H1 (cell line): ENCODE results near the gene KCNE4. TPM values are rescaled to one million over a fixed set of nuclear protein-coding genes. Genes with fewer than 3 reads are reported as not detected.

Experiments used
- BCL11A ChIP-seq, 2 experiments: IDR thresholded peaks; one replicate each; pipeline ENCODE4 v1.6.1; 2011; ENCODE audit warnings: low read depth in 2 of 2, low read length in 2 of 2, mild to moderate bottlenecking in 2 of 2
- CBX5 ChIP-seq: fragments of 300-800, 300-1000 bp; sonication (generic); IDR thresholded peaks from 2 replicates; pipeline ENCODE4 v1.7.1; 2016; ENCODE audit warnings: antibody characterized with exemption, low read length, low read depth
- EP300 ChIP-seq, 2 experiments: IDR thresholded peaks; 1 replicate in 1 of 2; 2 replicates in 1 of 2; pipeline ENCODE4 v1.6.1; 2011 to 2012; ENCODE audit warnings: low read depth in 2 of 2, low read length in 2 of 2, mild to moderate bottlenecking in 2 of 2, borderline replicate concordance in 1 of 2, inconsistent platforms in 1 of 2, moderate library complexity in 1 of 2
- KDM5A ChIP-seq: fragments of 200-600 bp; IDR thresholded peaks from 2 replicates; pipeline ENCODE4 v1.7.1; 2012; ENCODE audit warnings: mild to moderate bottlenecking, low read length, inconsistent platforms, mixed read lengths
- PHF8 ChIP-seq: fragments of 200-600 bp; sonication (generic); conservative IDR thresholded peaks from 2 replicates; pipeline ENCODE4 v1.7.1; 2012; ENCODE audit warnings: low read depth, mild to moderate bottlenecking, inconsistent platforms, low read length, moderate library complexity
- RNF2 ChIP-seq: fragments of 200-900, 300-1000 bp; sonication (generic); IDR thresholded peaks from 2 replicates; pipeline ENCODE4 v1.7.1; 2016; ENCODE audit warnings: borderline replicate concordance, low read depth, mild to moderate bottlenecking, antibody characterized with exemption, low read length; ENCODE audit not compliant: poor library complexity, severe bottlenecking; ENCODE audit errors: missing control alignments
- SP4 ChIP-seq: IDR thresholded peaks from 2 replicates; pipeline ENCODE4 v1.6.1; 2012; ENCODE audit warnings: low read length, inconsistent platforms
- TCF12 ChIP-seq: IDR thresholded peaks from 2 replicates; pipeline ENCODE4 v1.6.1; 2011; ENCODE audit warnings: low read depth, mild to moderate bottlenecking, low read length
- ZNF274 ChIP-seq: IDR thresholded peaks from 2 replicates; pipeline ENCODE4 v1.7.0; 2012; ENCODE audit warnings: low read length, borderline replicate concordance; ENCODE audit errors: extremely low read depth
- polyA plus RNA-seq, 7 experiments: library from polyadenylated mRNA; depleted of rRNA in 3 of 7; stranded (reverse) in 5 of 7; unstranded in 2 of 7; fragments of >200 nt in 5 of 7; fragments of 200-250 nt in 2 of 7; gene quantifications; 1 replicate in 5 of 7; 2 replicates in 1 of 7; 4 replicates in 1 of 7; pipeline versions ENCODE4 v1.2.1 to v1.2.3, GENCODE V29; 2011 to 2013; ENCODE audit warnings: missing spikeins in 2 of 7, mixed read lengths in 2 of 7
- total RNA-seq: library from RNA; stranded (reverse); fragmentation: NEBNext Ultra II Directional; extraction: Animal tissue kit (Norgen Biotek cat#: 25700); gene quantifications from 2 replicates; pipeline ENCODE4 v1.2.1, GENCODE V29; 2021
- TF ChIP-seq, protein P1 (sequence below): fragments of 300-600 bp; sonication (generic); IDR thresholded peaks from 2 replicates; pipeline ENCODE4 v1.7.1; 2012; ENCODE audit warnings: low read length, moderate library complexity, mild to moderate bottlenecking, inconsistent platforms; ENCODE audit not compliant: insufficient replicate concordance
- TF ChIP-seq, protein P2 (sequence below): IDR thresholded peaks from 2 replicates; pipeline ENCODE4 v1.6.1; 2012; ENCODE audit warnings: inconsistent platforms

The KCNE4 gene
- total and polyA plus RNA-seq, 2 of the 8 experiments (the other 6 are each of a cell fraction or from before 2014, with no cell fraction given) = 0.08 to 0.09 TPM

DNA sequence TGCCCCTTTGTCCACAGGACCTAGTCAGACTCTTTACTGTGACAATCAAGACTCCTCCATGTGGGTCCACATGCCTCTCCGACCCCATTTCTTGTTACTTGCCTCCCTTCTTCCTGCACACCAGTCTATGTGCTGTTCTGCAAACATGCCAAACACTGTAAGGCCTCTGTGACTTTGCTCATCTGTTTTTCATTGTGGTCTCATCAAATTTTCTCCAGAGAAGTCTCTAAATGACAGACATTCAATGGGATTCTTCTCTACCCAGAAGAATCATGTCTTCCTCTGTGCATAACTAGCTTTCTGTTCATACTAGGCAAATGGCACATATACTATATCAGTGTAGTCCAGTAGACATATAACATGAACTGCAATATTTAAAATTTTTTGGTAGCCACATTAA lies 43.0 kb upstream of the KCNE4 start (continued):
- TF ChIP-seq, protein P1, sequence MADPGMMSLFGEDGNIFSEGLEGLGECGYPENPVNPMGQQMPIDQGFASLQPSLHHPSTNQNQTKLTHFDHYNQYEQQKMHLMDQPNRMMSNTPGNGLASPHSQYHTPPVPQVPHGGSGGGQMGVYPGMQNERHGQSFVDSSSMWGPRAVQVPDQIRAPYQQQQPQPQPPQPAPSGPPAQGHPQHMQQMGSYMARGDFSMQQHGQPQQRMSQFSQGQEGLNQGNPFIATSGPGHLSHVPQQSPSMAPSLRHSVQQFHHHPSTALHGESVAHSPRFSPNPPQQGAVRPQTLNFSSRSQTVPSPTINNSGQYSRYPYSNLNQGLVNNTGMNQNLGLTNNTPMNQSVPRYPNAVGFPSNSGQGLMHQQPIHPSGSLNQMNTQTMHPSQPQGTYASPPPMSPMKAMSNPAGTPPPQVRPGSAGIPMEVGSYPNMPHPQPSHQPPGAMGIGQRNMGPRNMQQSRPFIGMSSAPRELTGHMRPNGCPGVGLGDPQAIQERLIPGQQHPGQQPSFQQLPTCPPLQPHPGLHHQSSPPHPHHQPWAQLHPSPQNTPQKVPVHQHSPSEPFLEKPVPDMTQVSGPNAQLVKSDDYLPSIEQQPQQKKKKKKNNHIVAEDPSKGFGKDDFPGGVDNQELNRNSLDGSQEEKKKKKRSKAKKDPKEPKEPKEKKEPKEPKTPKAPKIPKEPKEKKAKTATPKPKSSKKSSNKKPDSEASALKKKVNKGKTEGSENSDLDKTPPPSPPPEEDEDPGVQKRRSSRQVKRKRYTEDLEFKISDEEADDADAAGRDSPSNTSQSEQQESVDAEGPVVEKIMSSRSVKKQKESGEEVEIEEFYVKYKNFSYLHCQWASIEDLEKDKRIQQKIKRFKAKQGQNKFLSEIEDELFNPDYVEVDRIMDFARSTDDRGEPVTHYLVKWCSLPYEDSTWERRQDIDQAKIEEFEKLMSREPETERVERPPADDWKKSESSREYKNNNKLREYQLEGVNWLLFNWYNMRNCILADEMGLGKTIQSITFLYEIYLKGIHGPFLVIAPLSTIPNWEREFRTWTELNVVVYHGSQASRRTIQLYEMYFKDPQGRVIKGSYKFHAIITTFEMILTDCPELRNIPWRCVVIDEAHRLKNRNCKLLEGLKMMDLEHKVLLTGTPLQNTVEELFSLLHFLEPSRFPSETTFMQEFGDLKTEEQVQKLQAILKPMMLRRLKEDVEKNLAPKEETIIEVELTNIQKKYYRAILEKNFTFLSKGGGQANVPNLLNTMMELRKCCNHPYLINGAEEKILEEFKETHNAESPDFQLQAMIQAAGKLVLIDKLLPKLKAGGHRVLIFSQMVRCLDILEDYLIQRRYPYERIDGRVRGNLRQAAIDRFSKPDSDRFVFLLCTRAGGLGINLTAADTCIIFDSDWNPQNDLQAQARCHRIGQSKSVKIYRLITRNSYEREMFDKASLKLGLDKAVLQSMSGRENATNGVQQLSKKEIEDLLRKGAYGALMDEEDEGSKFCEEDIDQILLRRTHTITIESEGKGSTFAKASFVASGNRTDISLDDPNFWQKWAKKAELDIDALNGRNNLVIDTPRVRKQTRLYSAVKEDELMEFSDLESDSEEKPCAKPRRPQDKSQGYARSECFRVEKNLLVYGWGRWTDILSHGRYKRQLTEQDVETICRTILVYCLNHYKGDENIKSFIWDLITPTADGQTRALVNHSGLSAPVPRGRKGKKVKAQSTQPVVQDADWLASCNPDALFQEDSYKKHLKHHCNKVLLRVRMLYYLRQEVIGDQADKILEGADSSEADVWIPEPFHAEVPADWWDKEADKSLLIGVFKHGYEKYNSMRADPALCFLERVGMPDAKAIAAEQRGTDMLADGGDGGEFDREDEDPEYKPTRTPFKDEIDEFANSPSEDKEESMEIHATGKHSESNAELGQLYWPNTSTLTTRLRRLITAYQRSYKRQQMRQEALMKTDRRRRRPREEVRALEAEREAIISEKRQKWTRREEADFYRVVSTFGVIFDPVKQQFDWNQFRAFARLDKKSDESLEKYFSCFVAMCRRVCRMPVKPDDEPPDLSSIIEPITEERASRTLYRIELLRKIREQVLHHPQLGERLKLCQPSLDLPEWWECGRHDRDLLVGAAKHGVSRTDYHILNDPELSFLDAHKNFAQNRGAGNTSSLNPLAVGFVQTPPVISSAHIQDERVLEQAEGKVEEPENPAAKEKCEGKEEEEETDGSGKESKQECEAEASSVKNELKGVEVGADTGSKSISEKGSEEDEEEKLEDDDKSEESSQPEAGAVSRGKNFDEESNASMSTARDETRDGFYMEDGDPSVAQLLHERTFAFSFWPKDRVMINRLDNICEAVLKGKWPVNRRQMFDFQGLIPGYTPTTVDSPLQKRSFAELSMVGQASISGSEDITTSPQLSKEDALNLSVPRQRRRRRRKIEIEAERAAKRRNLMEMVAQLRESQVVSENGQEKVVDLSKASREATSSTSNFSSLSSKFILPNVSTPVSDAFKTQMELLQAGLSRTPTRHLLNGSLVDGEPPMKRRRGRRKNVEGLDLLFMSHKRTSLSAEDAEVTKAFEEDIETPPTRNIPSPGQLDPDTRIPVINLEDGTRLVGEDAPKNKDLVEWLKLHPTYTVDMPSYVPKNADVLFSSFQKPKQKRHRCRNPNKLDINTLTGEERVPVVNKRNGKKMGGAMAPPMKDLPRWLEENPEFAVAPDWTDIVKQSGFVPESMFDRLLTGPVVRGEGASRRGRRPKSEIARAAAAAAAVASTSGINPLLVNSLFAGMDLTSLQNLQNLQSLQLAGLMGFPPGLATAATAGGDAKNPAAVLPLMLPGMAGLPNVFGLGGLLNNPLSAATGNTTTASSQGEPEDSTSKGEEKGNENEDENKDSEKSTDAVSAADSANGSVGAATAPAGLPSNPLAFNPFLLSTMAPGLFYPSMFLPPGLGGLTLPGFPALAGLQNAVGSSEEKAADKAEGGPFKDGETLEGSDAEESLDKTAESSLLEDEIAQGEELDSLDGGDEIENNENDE = no peak
- TF ChIP-seq KDM5A = no peak
- TF ChIP-seq SP4 = no peak
- TF ChIP-seq BCL11A (IDR thresholded peaks at IDR 0.05; ENCODE audit: low read depth in 2 of 2, low read length in 2 of 2) = no peak
- no peak for TF ChIP-seq RNF2
- no peak for TF ChIP-seq CBX5
- no peak for TF ChIP-seq TCF12
- TF ChIP-seq, protein P2, sequence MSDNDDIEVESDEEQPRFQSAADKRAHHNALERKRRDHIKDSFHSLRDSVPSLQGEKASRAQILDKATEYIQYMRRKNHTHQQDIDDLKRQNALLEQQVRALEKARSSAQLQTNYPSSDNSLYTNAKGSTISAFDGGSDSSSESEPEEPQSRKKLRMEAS = no peak
- no peak for TF ChIP-seq PHF8
- no peak for TF ChIP-seq EP300 (IDR thresholded peaks at IDR 0.05; ENCODE audit: borderline replicate concordance in 1 of 2, low read depth in 2 of 2, low read length in 2 of 2)
- TF ChIP-seq ZNF274 = no peak
